Heart right ventricle (tissue), 16 donors: ENCODE results near the gene STPG3. TPM values are rescaled to one million over a fixed set of nuclear protein-coding genes. Genes with fewer than 3 reads are reported as not detected.
A peak's percentile ranks its signal among the peaks of the same experiment; 100 is the strongest.

Experiments used
- ATAC-seq, 8 donors: fragments of 200-7000 bp; cut with Tn5 transposase; one replicate each; pipeline ENCODE4 v1.9.1; 2020; ENCODE audit warnings: mild to moderate bottlenecking in 8 of 8, moderate library complexity in 8 of 8, moderate number of reproducible peaks in 1 of 8
- DNase-seq, 2 donors: peaks; one replicate each; pipeline ENCODE4 v3.0.0-alpha.2; 2020
- H3K27ac ChIP-seq, 10 donors: fragments of 200-600 bp; sonication (generic) in 2 of 10; one replicate each; pipeline versions ENCODE4 v1.5.0 to v1.8.0; 2020 to 2022; ENCODE audit warnings: mild to moderate bottlenecking in 3 of 10
- H3K27me3 ChIP-seq, 7 donors: fragments of 200-600 bp; one replicate each; pipeline ENCODE4 v1.8.0; 2021 to 2022; ENCODE audit warnings: mild to moderate bottlenecking in 2 of 7
- H3K36me3 ChIP-seq, 9 donors: fragments of 200-600 bp; sonication (generic) in 1 of 9; one replicate each; pipeline versions ENCODE4 v1.5.0 to v1.8.0; 2020 to 2022; ENCODE audit warnings: mild to moderate bottlenecking in 2 of 9
- H3K4me1 ChIP-seq, 9 donors: fragments of 200-600 bp; sonication (generic) in 1 of 9; one replicate each; pipeline versions ENCODE4 v1.5.0 to v1.8.0; 2020 to 2022; ENCODE audit warnings: mild to moderate bottlenecking in 4 of 9
- H3K4me3 ChIP-seq, 10 donors: fragments of 200-600 bp; sonication (generic) in 2 of 10; one replicate each; pipeline versions ENCODE4 v1.5.0 to v1.8.0; 2020 to 2022; ENCODE audit warnings: mild to moderate bottlenecking in 7 of 10, moderate library complexity in 2 of 10
- H3K9me3 ChIP-seq, 11 donors: fragments of 200-600 bp in 10 of 11; sonication (generic) in 2 of 11; one replicate each; pipeline versions ENCODE4 v1.5.0 to v1.8.0; 2013 to 2022; ENCODE audit warnings: mild to moderate bottlenecking in 2 of 11, control low read depth in 1 of 11, moderate library complexity in 1 of 11
- CTCF ChIP-seq, 9 donors: fragments of 200-600 bp; sonication (generic) in 2 of 9; IDR thresholded peaks; one replicate each; pipeline versions ENCODE4 v1.5.0 to v1.8.0; 2021 to 2022; ENCODE audit warnings: antibody characterized with exemption in 9 of 9, mild to moderate bottlenecking in 5 of 9, moderate library complexity in 1 of 9
- WGBS, 2 donors: extraction: QIAGEN DNeasy Blood & Tissue Kit; methylation state at CpG; one replicate each; pipeline ENCODE4 v1.1.7; 2013; ENCODE audit warnings: inconsistent platforms in 1 of 2; 5-methylcytosine and 5-hydroxymethylcytosine counted together
- intact Hi-C, 10 donors: fragments of 100-400 bp; cut with DNase I; formaldehyde crosslinking; loops; one replicate each; pipeline versions ENCODE4 v1.11.1 to v1.14.2; 2022
- polyA plus RNA-seq, 2 donors: library from polyadenylated mRNA; stranded (reverse); fragments of 200-250 nt; gene quantifications; one replicate each; pipeline ENCODE4 v1.2.3, GENCODE V29; 2013
- total RNA-seq, 10 donors: library from RNA; stranded (reverse); fragmentation: NEBNext Ultra II Directional in 3 of 10; extraction: Animal tissue kit (Norgen Biotek cat#: 25700) in 3 of 10; gene quantifications; one replicate each; pipeline versions ENCODE4 v1.2.1 to v1.2.4, GENCODE V29; 2021 to 2023
- donor health status: Arrhythmogenic right ventricular cardiomyopathy.
- donor health status: ischemic (EF 13 %, LVEDD 7.1; RV severe dilation, severe dysfunction).
- donor health status: healthy with polysubstance abuse.
- donor health status: DM: no; HTN: yes; CAD: no.
- donor health status: DM: no; HTN: no; CAD: no.
- donor health status: ischemic (EF 25% LVEDD 6.9; RV normal size, moderate dysfunction).
- donor health status: ischemic (EF 25% LVEDD 5.7; RV mildly dilated, moderate dysfunction).
- donor health status: healthy.
- donor health status: DM: yes; HTN: yes; CAD: no.
- donor health status: Ischemic cardiomyopathy.
- donor health status: ischemic (EF 35%, LVEDD 5.7; RV mildly dilated, moderate dysfunction).
- donor health status: nonischemic (EF 11% LVEDD 7.7; RV severe dilation, severe dysfunction).
- donor health status: DM: yes; HTN: yes; CAD: no.
- donor health status: PGD.
- donor health status: ischemic (EF 29% LVEDD 5.4; RV normal size, mild dysfunction).
- donor health status: nonischemic (EF 23%, LVEDD 6.1; RV moderate dilation, normal function).

STPG3 gene
- total and polyA plus RNA-seq, 12 donors = 0.24 to 0.44 (median 0.32) TPM; not detected in 8

GRCh38 chr9:137278061-137278701, 27.1 kb downstream of the STPG3 start:
- Histone ChIP-seq H3K27ac (peak overlapping the region; percentile 91 to 100 (median 98)), H3K9me3 (no peaks in the 10 kb centered on the region), H3K4me3 (peak overlapping the region; percentile 37 to 70 (median 60)), H3K36me3 (peaks cover 0 to 51% (median 7%) of the 10 kb centered on the region in 9 donors), H3K4me1 (peaks cover 30 to 82% (median 57%) of the 10 kb centered on the region in 9 donors), H3K27me3 (no peaks in the 10 kb centered on the region)
- 2 to 8% methylated on average over 54 of the region's 54 CpGs for WGBS, 2 donors
- peak; percentile 35 to 62 for DNase-seq
- intact Hi-C loops = no loop called here
- peak; percentile 1 to 34 (median 10) for ATAC-seq
- no peak for TF ChIP-seq CTCF (IDR thresholded peaks at IDR 0.05)

GRCh38 chr9:137278721-137279711, 27.9 kb downstream of the STPG3 start:
- no peak for TF ChIP-seq CTCF (IDR thresholded peaks at IDR 0.05)
- intact Hi-C loops = no loop called here
- H3K36me3 ChIP-seq = peaks cover 0 to 52% (median 3%) of the 10 kb centered on the region in 9 donors
- 72 to 74% methylated on average over 133 to 139 of the region's 139 CpGs for WGBS, 2 donors
- peak overlapping the region; percentile 91 to 100 (median 98) for H3K27ac ChIP-seq
- H3K9me3 ChIP-seq = no peaks in the 10 kb centered on the region
- DNase-seq (peak in 1 of 2 donors; percentile 22), ATAC-seq (no peak)
- H3K4me3 ChIP-seq = peak overlapping the region in 9 of 10 donors; percentile 37 to 70 (median 63)
- peaks cover 28 to 81% (median 53%) of the 10 kb centered on the region in 9 donors for H3K4me1 ChIP-seq
- no peaks in the 10 kb centered on the region for H3K27me3 ChIP-seq

- 84 to 91% methylated on average over 41 of the region's 41 CpGs for WGBS, 2 donors
- no peak for DNase-seq
Measured at GRCh38 chr9:137279741-137280473, 28.8 kb downstream of the STPG3 start.

More at GRCh38 chr9:137279741-137280473, 28.8 kb downstream of the STPG3 start:
- no peak for ATAC-seq
- Histone ChIP-seq H3K4me1 (peaks cover 25 to 73% (median 46%) of the 10 kb centered on the region in 9 donors), H3K27ac (no peak overlapping the region), H3K9me3 (no peaks in the 10 kb centered on the region), H3K36me3 (peaks cover 0 to 50% (median 3%) of the 10 kb centered on the region in 9 donors), H3K4me3 (no peak overlapping the region), H3K27me3 (no peaks in the 10 kb centered on the region)
- TF ChIP-seq CTCF (IDR thresholded peaks at IDR 0.05) = no peak
- intact Hi-C loops = no loop called here
